CD4-positive, alpha-beta memory T cell (primary cell): ENCODE results near the gene LIG1. TPM values are rescaled to one million over a fixed set of nuclear protein-coding genes. Genes with fewer than 3 reads are reported as not detected.

Source experiments
- CTCF ChIA-PET: fragments of 350-600 bp; sonication (Branson Sonifier 250); formaldehyde crosslinking; loops from one replicate; lab custom pipeline; 2021; ENCODE audit warnings: inconsistent platforms; ENCODE audit not compliant: partially characterized antibody; lab: Charles Lee
- POLR2A ChIA-PET: fragments of 350-600 bp; sonication (Branson Sonifier 250); formaldehyde crosslinking; loops from one replicate; lab custom pipeline; 2021; ENCODE audit not compliant: partially characterized antibody; lab: Charles Lee
- DNase-seq, 5 donors: peaks; one replicate each; pipeline versions ENCODE4 v3.0.0 to v3.0.0-alpha.2; 2020 to 2022; ENCODE audit warnings: mixed read lengths in 1 of 5
- H3K27ac ChIP-seq: one replicate; pipeline ENCODE4 v1.7.0; 2013; ENCODE audit warnings: low read depth, low read length
- H3K27me3 ChIP-seq: 2 replicates; pipeline ENCODE4 v1.7.0; 2013; ENCODE audit warnings: mild to moderate bottlenecking, low read length, moderate library complexity; ENCODE audit not compliant: insufficient read depth
- H3K36me3 ChIP-seq: 2 replicates; pipeline ENCODE4 v1.7.0; 2013; ENCODE audit warnings: mild to moderate bottlenecking, low read length, moderate library complexity; ENCODE audit not compliant: insufficient read depth
- H3K4me1 ChIP-seq: 2 replicates; pipeline ENCODE4 v1.7.0; 2013; ENCODE audit warnings: mild to moderate bottlenecking, low read length, moderate library complexity; ENCODE audit not compliant: insufficient read depth
- H3K4me3 ChIP-seq, 2 donors: one replicate each; pipeline ENCODE4 v1.7.0; 2013; ENCODE audit warnings: low read length in 2 of 2, mild to moderate bottlenecking in 1 of 2
- H3K9me3 ChIP-seq, 2 donors: one replicate each; pipeline ENCODE4 v1.7.0; 2013; ENCODE audit warnings: low read length in 2 of 2, control low read depth in 1 of 2; ENCODE audit not compliant: control insufficient read depth in 1 of 2
- H3K27ac Mint-ChIP-seq, 7 donors: one replicate each; pipeline ENCODE4 v1.8.0; 2020 to 2021; ENCODE audit warnings: mixed read lengths in 7 of 7, mild to moderate bottlenecking in 6 of 7, inconsistent platforms in 3 of 7, moderate library complexity in 3 of 7
- H3K27me3 Mint-ChIP-seq, 2 donors: one replicate each; pipeline ENCODE4 v1.8.0; 2020 to 2021; ENCODE audit warnings: mixed read lengths in 2 of 2
- H3K36me3 Mint-ChIP-seq, 2 donors: one replicate each; pipeline ENCODE4 v1.8.0; 2020 to 2021; ENCODE audit warnings: mixed read lengths in 2 of 2, inconsistent platforms in 1 of 2, mild to moderate bottlenecking in 1 of 2
- H3K4me1 Mint-ChIP-seq, 4 donors: one replicate each; pipeline ENCODE4 v1.8.0; 2020 to 2021; ENCODE audit warnings: mixed read lengths in 4 of 4, mild to moderate bottlenecking in 1 of 4
- H3K4me3 Mint-ChIP-seq, 8 donors: one replicate each; pipeline ENCODE4 v1.8.0; 2020 to 2021; ENCODE audit warnings: mixed read lengths in 8 of 8, mild to moderate bottlenecking in 7 of 8, moderate library complexity in 6 of 8, inconsistent platforms in 3 of 8
- H3K9me3 Mint-ChIP-seq, 8 donors: one replicate each; pipeline ENCODE4 v1.8.0; 2020 to 2021; ENCODE audit warnings: mixed read lengths in 8 of 8, mild to moderate bottlenecking in 5 of 8, inconsistent platforms in 3 of 8, moderate library complexity in 1 of 8
- intact Hi-C: fragments of 100-400 bp; cut with micrococcal nuclease; formaldehyde crosslinking; loops from one replicate; pipeline ENCODE4 v1.15.1; 2023
- polyA plus RNA-seq, 2 donors: library from polyadenylated mRNA; unstranded; fragments of 300-500 nt; fragmentation: Illumina TruSeq; gene quantifications; one replicate each; pipeline ENCODE4 v1.2.3, GENCODE V29; 2021
- total RNA-seq, 2 experiments: library from RNA; stranded (reverse); gene quantifications; one replicate each; pipeline ENCODE4 v1.2.3, GENCODE V29; 2021

The LIG1 gene
- total and polyA plus RNA-seq, 4 experiments from 2014 or later, result 13.4 to 124 (median 74.2) TPM

DNA sequence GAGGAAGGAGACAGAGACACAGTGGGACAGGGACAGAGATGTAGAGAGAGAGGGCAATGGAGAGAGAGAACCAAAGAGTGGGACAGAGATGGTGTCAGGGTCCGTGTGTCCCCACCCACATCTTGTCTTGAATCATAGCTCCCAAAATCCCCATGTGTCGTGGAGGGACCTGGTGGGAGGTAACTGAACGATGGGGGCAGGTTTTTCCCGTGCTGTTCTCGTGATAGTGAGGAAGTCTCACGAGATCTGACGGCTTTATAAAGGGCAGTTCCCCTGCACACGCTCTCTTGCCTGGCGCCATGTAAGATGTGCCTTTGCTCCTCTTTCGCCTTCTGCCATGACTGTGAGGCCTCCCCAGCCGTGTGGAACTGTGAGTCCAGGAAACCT, 52.0 kb downstream of the LIG1 start:
- Mint-ChIP-seq H3K4me1 (peaks cover 3 to 6% (median 5%) of the 10 kb centered on the region in 4 donors), H3K27me3 (no peaks in the 10 kb centered on the region), H3K27ac (peak overlapping the region; percentile 23 to 91 (median 83)), H3K36me3 (peaks cover 35 to 41% of the 10 kb centered on the region in 2 donors), H3K9me3 (no peaks in the 10 kb centered on the region), H3K4me3 (peak overlapping the region in 1 of 8 donors; percentile 7)
- Histone ChIP-seq H3K4me1 (no peaks in the 10 kb centered on the region), H3K4me3 (no peak overlapping the region), H3K27ac (no peak overlapping the region), H3K36me3 (peaks cover 11% of the 10 kb centered on the region), H3K27me3 (no peaks in the 10 kb centered on the region), H3K9me3 (no peaks in the 10 kb centered on the region)
- POLR2A ChIA-PET, result no interaction called here
- intact Hi-C loops, result no loop called here
- CTCF ChIA-PET, result no interaction called here
- no peak for DNase-seq

DNA sequence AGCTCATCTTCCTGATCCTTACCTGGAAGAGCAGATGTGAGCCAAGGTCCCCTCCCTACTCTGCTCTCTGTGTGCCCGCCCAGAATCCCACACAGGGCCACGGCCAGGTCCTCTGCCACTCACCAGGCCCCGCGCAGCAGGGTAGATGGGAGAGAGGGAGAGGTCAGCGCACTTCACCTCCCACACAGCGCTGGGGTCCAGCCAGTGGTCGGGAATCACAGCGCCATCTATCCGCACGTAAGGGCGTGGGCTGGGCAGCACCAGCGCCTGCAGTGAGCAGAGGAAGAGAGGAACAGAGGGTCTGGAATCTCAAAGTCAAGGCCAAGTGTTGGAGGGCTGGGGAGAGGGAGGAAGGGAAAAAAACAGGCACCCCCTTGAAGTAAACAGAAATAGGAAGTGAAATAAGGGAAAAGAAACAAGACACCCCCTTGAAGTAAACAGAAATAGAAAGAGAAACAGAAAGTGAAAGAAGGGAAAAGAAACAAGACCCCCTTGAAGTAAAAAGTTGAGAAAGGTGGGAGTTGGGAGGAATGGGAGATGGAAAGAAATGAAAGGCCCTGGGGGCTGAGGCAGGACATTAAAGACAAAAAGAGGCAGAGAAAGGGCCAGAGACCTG, 52.5 kb downstream of the LIG1 start:
- peaks cover 3 to 6% (median 5%) of the 10 kb centered on the region in 4 donors for H3K4me1 Mint-ChIP-seq
- no peaks in the 10 kb centered on the region for H3K9me3 Mint-ChIP-seq
- Histone ChIP-seq H3K27ac (no peak overlapping the region), H3K9me3 (no peaks in the 10 kb centered on the region), H3K4me3 (no peak overlapping the region), H3K27me3 (no peaks in the 10 kb centered on the region), H3K36me3 (peaks cover 11% of the 10 kb centered on the region), H3K4me1 (no peaks in the 10 kb centered on the region)
- CTCF ChIA-PET, result no interaction called here
- no peaks in the 10 kb centered on the region for H3K27me3 Mint-ChIP-seq
- H3K36me3 Mint-ChIP-seq, result peaks cover 32 to 36% of the 10 kb centered on the region in 2 donors
- no peak for DNase-seq
- intact Hi-C loops, result no loop called here
- H3K4me3 Mint-ChIP-seq, result peak overlapping the region in 1 of 8 donors; percentile 7
- peak overlapping the region; percentile 23 to 91 (median 83) for H3K27ac Mint-ChIP-seq
- POLR2A ChIA-PET, result no interaction called here

DNA sequence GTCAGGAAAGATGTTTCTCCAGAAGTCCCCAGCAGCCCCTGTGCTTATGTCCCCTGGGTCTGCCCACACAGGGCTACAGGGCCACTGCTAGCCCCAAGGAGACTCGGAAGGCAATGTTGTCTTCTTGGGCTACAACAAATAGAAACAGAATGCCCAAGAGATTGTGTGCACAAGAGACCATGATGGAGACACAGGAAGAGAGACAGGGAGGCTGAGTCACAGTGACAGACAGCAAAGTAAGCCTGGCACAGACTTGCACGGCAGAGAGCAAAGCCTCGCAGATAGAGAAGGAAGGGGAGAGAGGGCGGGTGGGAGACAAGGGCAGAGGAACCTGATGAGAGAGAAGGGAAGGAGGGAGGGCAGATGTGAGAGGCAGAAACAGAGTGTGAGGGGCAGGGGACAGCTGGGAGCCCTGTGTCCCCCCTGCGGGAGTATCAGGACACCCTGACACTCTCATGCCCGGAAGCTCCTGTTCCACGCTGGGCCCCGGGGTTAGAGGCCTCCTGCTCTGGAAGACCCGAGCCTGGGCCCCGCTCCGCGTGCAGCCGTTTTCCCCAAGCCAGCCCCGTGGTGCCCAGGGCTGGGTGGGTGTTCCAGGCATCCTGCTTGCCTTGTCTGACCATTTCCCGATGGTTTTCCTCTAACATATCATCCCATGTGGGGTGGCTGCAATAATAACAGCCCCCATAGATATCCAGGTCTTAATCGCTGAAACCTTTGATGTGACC, 56.8 kb downstream of the LIG1 start:
- intact Hi-C loops, result no loop called here
- peak overlapping the region in 1 of 7 donors; percentile 52 for H3K27ac Mint-ChIP-seq
- no peaks in the 10 kb centered on the region for H3K9me3 Mint-ChIP-seq
- no peak overlapping the region for H3K27ac ChIP-seq
- peaks cover 6% of the 10 kb centered on the region for H3K4me1 ChIP-seq
- no peak overlapping the region for H3K4me3 Mint-ChIP-seq
- H3K36me3 ChIP-seq, result peaks cover 4% of the 10 kb centered on the region
- no peaks in the 10 kb centered on the region for H3K27me3 ChIP-seq
- no peak for DNase-seq
- ChIA-PET POLR2A (no interaction called here), CTCF (no interaction called here)
- H3K4me3 ChIP-seq, result no peak overlapping the region
- peaks cover 2 to 13% (median 7%) of the 10 kb centered on the region in 4 donors for H3K4me1 Mint-ChIP-seq
- H3K27me3 Mint-ChIP-seq, result no peaks in the 10 kb centered on the region
- no peaks in the 10 kb centered on the region for H3K9me3 ChIP-seq
- peaks cover 14% of the 10 kb centered on the region in 2 donors for H3K36me3 Mint-ChIP-seq

GRCh38 chr19:48111280-48111679, 58.9 kb downstream of the LIG1 start:
- Histone ChIP-seq H3K4me1 (peaks cover 10% of the 10 kb centered on the region), H3K27me3 (no peaks in the 10 kb centered on the region), H3K9me3 (no peaks in the 10 kb centered on the region), H3K27ac (no peak overlapping the region), H3K4me3 (no peak overlapping the region), H3K36me3 (no peaks in the 10 kb centered on the region)
- ChIA-PET POLR2A (interaction anchor here (1.5 kb wide), 1 partner anchor 148 kb away, joined by 4 read pairs; no protein-coding TSS in a partner anchor), CTCF (interaction anchor here (0.6 to 6.3 kb wide), 7 partner anchors 10 to 1138 kb away, joined by 3 to 76 read pairs (median 7); no protein-coding TSS in a partner anchor)
- intact Hi-C loops, result no loop called here
- Mint-ChIP-seq H3K36me3 (peaks cover 5 to 6% of the 10 kb centered on the region in 2 donors), H3K4me1 (peaks cover 2 to 17% (median 11%) of the 10 kb centered on the region in 4 donors), H3K27ac (peak overlapping the region in 2 of 7 donors; percentile 87 to 93), H3K4me3 (peak overlapping the region in 5 of 8 donors; percentile 74 to 94 (median 84)), H3K27me3 (peaks cover 0 to 2% of the 10 kb centered on the region in 2 donors), H3K9me3 (no peaks in the 10 kb centered on the region)
- no peak for DNase-seq

DNA sequence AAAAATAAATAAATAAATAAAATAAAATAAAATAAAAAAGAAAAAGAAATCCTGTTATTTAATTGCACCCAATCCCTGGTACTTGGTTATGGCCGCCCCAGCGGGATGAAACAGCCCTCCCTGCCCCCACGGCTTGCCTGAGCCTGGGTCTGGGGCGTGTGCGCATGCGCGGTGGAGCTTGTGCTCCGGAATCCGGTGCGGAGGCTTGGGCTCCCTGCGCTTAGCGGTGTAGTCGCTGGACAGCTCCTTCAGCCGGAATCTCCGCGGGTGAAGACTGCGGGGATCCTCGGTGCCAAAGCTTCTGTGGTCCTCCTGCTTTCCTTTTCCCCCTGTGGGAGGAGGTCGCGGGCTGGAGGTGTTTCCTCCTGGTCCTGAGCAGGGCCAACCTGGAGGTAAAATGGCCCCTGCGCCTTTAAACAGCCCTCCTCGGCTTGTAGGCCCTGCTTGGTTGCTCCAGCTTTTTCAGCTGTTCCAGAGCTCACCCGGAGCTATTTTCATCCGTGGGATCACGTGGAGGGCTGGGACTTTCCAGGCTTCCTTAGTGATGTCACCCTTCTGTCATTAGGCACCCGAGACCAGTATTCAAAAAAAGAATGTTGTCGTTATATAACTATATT, 59.7 kb downstream of the LIG1 start, which contains the start of gene PLA2G4C:
TSS of gene PLA2G4C (minus strand) at position 468 of the 617 bp plus-strand sequence. CDS start 4,288 bp downstream, outside the sequence.
- H3K4me3 Mint-ChIP-seq, result peak within 1 kb of the TSS; percentile 74 to 94 (median 84)
- ChIA-PET POLR2A (interaction anchor here (0.5 to 1.5 kb wide), 4 partner anchors 16 to 508 kb away, joined by 3 to 5 read pairs (median 4); partner anchors contain the start of gene RPL18), CTCF (interaction anchor here (1.0 to 6.3 kb wide), 9 partner anchors 10 to 181 kb away, joined by 3 to 76 read pairs (median 6); no protein-coding TSS in a partner anchor)
- DNase-seq, result peak; percentile 79 to 82 (median 80)
- peaks cover 2 to 17% (median 11%) of the 10 kb centered on the region in 4 donors for H3K4me1 Mint-ChIP-seq
- H3K27ac Mint-ChIP-seq, result peak within 1 kb of the TSS; percentile 57 to 93 (median 81)
- Histone ChIP-seq H3K4me3 (peak within 1 kb of the TSS; percentile 34 to 56), H3K36me3 (no peaks in the 10 kb centered on the region), H3K27me3 (no peaks in the 10 kb centered on the region), H3K9me3 (no peaks in the 10 kb centered on the region), H3K4me1 (peaks cover 10% of the 10 kb centered on the region), H3K27ac (peak within 1 kb of the TSS; percentile 58)
- H3K27me3 Mint-ChIP-seq, result peaks cover 0 to 2% of the 10 kb centered on the region in 2 donors
- no peaks in the 10 kb centered on the region for H3K9me3 Mint-ChIP-seq
- intact Hi-C loops, result no loop called here
- H3K36me3 Mint-ChIP-seq, result peaks cover 5 to 6% of the 10 kb centered on the region in 2 donors

GRCh38 chr19:48108997-48109782, 61.0 kb downstream of the LIG1 start:
- Mint-ChIP-seq H3K4me1 (peaks cover 1 to 17% (median 11%) of the 10 kb centered on the region in 4 donors), H3K27ac (peak overlapping the region in 2 of 7 donors; percentile 14 to 88), H3K9me3 (no peaks in the 10 kb centered on the region), H3K27me3 (peaks cover 0 to 2% of the 10 kb centered on the region in 2 donors), H3K4me3 (peak overlapping the region in 3 of 8 donors; percentile 20 to 52 (median 39)), H3K36me3 (peaks cover 1 to 2% of the 10 kb centered on the region in 2 donors)
- ChIA-PET POLR2A (interaction anchor here (0.7 to 1.5 kb wide), 2 partner anchors 62 to 95 kb away, joined by 3 read pairs; no protein-coding TSS in a partner anchor), CTCF (interaction anchor here (0.6 to 6.3 kb wide), 7 partner anchors 8 to 1738 kb away, joined by 3 to 76 read pairs (median 6); no protein-coding TSS in a partner anchor)
- H3K4me1 ChIP-seq, result peaks cover 10% of the 10 kb centered on the region
- intact Hi-C loops, result no loop called here
- H3K36me3 ChIP-seq, result no peaks in the 10 kb centered on the region
- no peaks in the 10 kb centered on the region for H3K9me3 ChIP-seq
- no peak overlapping the region for H3K4me3 ChIP-seq
- no peaks in the 10 kb centered on the region for H3K27me3 ChIP-seq
- no peak for DNase-seq
- no peak overlapping the region for H3K27ac ChIP-seq
